OCI-LY1 (cell line): ENCODE measurements around the gene PLAC9.
A peak's percentile ranks its signal among the peaks of the same experiment; 100 is the strongest.

Experiments used
- H2AFZ ChIP-seq: fragments of 200-600 bp; sonication (generic), shearing (Covaris generic); 2 replicates; pipeline ENCODE4 v1.6.0; 2014; ENCODE audit warnings: antibody characterized with exemption, mild to moderate bottlenecking, low read length
- H3F3A ChIP-seq: fragments of 200-600 bp; sonication (generic), shearing (Covaris generic); 2 replicates; pipeline ENCODE4 v1.6.0; 2014; ENCODE audit warnings: mild to moderate bottlenecking, antibody characterized with exemption, low read length, moderate library complexity; ENCODE audit not compliant: insufficient read depth
- H3K27ac ChIP-seq: fragments of 200-600 bp; sonication (generic); 2 replicates; pipeline ENCODE4 v1.5.1; 2014; ENCODE audit warnings: low read length, mixed run types, mild to moderate bottlenecking, low read depth; ENCODE audit not compliant: poor library complexity, severe bottlenecking
- H3K27me3 ChIP-seq: fragments of 200-600 bp; sonication (generic); 2 replicates; pipeline ENCODE4 v1.6.0; 2014; ENCODE audit warnings: antibody characterized with exemption, mild to moderate bottlenecking, low read length, moderate library complexity; ENCODE audit not compliant: insufficient read depth
- H3K36me3 ChIP-seq: fragments of 200-600 bp; sonication (generic); 2 replicates; pipeline ENCODE4 v1.6.1; 2014; ENCODE audit warnings: mild to moderate bottlenecking, antibody characterized with exemption, low read length, moderate library complexity, mixed read lengths; ENCODE audit not compliant: insufficient read depth
- H3K4me1 ChIP-seq: fragments of 200-600 bp; sonication (generic); 2 replicates; pipeline ENCODE4 v1.5.1; 2014; ENCODE audit warnings: mild to moderate bottlenecking, low read length, moderate library complexity; ENCODE audit not compliant: insufficient read depth, severe bottlenecking
- H3K4me2 ChIP-seq: fragments of 200-600 bp; sonication (generic), shearing (Covaris generic); 2 replicates; pipeline ENCODE4 v1.6.1; 2014; ENCODE audit warnings: low read length
- H3K4me3 ChIP-seq: fragments of 200-600 bp; sonication (generic); 2 replicates; pipeline ENCODE4 v1.5.1; 2014; ENCODE audit warnings: low read length, low read depth, mild to moderate bottlenecking, mixed read lengths; ENCODE audit not compliant: poor library complexity, severe bottlenecking
- H3K79me2 ChIP-seq: fragments of 200-600 bp; shearing (Covaris generic); 2 replicates; pipeline ENCODE4 v1.6.1; 2016; ENCODE audit warnings: mixed run types, low read length, mixed read lengths; ENCODE audit not compliant: insufficient read depth
- H3K9ac ChIP-seq: fragments of 200-600 bp; sonication (generic), shearing (Covaris generic); 2 replicates; pipeline ENCODE4 v1.6.1; 2014; ENCODE audit warnings: mild to moderate bottlenecking, low read length, mixed read lengths
- H3K9me2 ChIP-seq: fragments of 200-600 bp; sonication (generic), shearing (Covaris generic); 2 replicates; pipeline ENCODE4 v1.6.1; 2014; ENCODE audit warnings: low read depth, mild to moderate bottlenecking, low read length, mixed read lengths
- H3K9me3 ChIP-seq: fragments of 200-600 bp; shearing (Covaris generic); 2 replicates; pipeline ENCODE4 v1.6.1; 2014; ENCODE audit warnings: low read length, mixed read lengths
- H4K20me1 ChIP-seq: fragments of 200-600 bp; sonication (generic), shearing (Covaris generic); 2 replicates; pipeline ENCODE4 v1.6.0; 2016; ENCODE audit warnings: mild to moderate bottlenecking, low read length; ENCODE audit not compliant: insufficient read depth
- CTCF ChIP-seq: fragments of 200-600 bp; sonication (generic), shearing (Covaris generic); IDR thresholded peaks from 2 replicates; pipeline ENCODE4 v1.5.1; 2017; ENCODE audit warnings: mild to moderate bottlenecking, antibody characterized with exemption, low read length, moderate library complexity, mixed read lengths
- EZH2 ChIP-seq: fragments of 200-600 bp; sonication (generic), shearing (Covaris generic); IDR thresholded peaks from 2 replicates; pipeline ENCODE4 v1.8.0; 2017; ENCODE audit warnings: borderline replicate concordance, mixed run types, mild to moderate bottlenecking, antibody characterized with exemption, low read length, moderate library complexity, mixed read lengths

The PLAC9 gene

GRCh38 chr10:80182986-80183385 is 50.5 kb downstream of the PLAC9 start:
- no peak overlapping the region for H3K4me3 ChIP-seq
- no peak overlapping the region for H2AFZ ChIP-seq
- H3K9me3 ChIP-seq = no peaks in the 10 kb centered on the region
- peaks cover 6% of the 10 kb centered on the region; the same call in 1 of the 2 replicates for H3F3A ChIP-seq
- peaks cover 31% of the 10 kb centered on the region for H3K4me1 ChIP-seq
- H3K9ac ChIP-seq = no peak overlapping the region
- no peaks in the 10 kb centered on the region for H4K20me1 ChIP-seq
- H3K27ac ChIP-seq = no peak overlapping the region
- peaks cover 37% of the 10 kb centered on the region for H3K79me2 ChIP-seq
- H3K27me3 ChIP-seq = no peaks in the 10 kb centered on the region
- peaks cover 5% of the 10 kb centered on the region; the same call in 1 of the 2 replicates for H3K36me3 ChIP-seq
- TF ChIP-seq EZH2 (no peak), CTCF (no peak)
- H3K4me2 ChIP-seq = no peak overlapping the region
- H3K9me2 ChIP-seq = no peaks in the 10 kb centered on the region

- H3K4me3 ChIP-seq = no peak overlapping the region
- peaks cover 5% of the 10 kb centered on the region; the same call in 1 of the 2 replicates for H3K36me3 ChIP-seq
- H3K27ac ChIP-seq = no peak overlapping the region
- H3K9me3 ChIP-seq = no peaks in the 10 kb centered on the region
- peaks cover 35% of the 10 kb centered on the region for H3K4me1 ChIP-seq
- H3K27me3 ChIP-seq = no peaks in the 10 kb centered on the region
- no peaks in the 10 kb centered on the region for H3K9me2 ChIP-seq
- peaks cover 37% of the 10 kb centered on the region for H3K79me2 ChIP-seq
- no peak overlapping the region for H3K4me2 ChIP-seq
- TF ChIP-seq EZH2 (no peak), CTCF (no peak)
- H2AFZ ChIP-seq = no peak overlapping the region
- H3K9ac ChIP-seq = no peak overlapping the region
- no peaks in the 10 kb centered on the region for H4K20me1 ChIP-seq
- peaks cover 9% of the 10 kb centered on the region; the same call in 1 of the 2 replicates for H3F3A ChIP-seq
Measured at GRCh38 chr10:80183436-80183835, 50.9 kb downstream of the PLAC9 start.

GRCh38 chr10:80184291-80184690 is 51.8 kb downstream of the PLAC9 start:
- Histone ChIP-seq H3K9me3 (no peaks in the 10 kb centered on the region), H3K9ac (no peak overlapping the region), H3K79me2 (peaks cover 38% of the 10 kb centered on the region), H3K27ac (peak overlapping the region; percentile 99), H4K20me1 (no peaks in the 10 kb centered on the region), H3K4me3 (no peak overlapping the region), H3K36me3 (peaks cover 5% of the 10 kb centered on the region; the same call in 1 of the 2 replicates), H3F3A (peaks cover 9% of the 10 kb centered on the region; the same call in 1 of the 2 replicates), H3K4me1 (peaks cover 38% of the 10 kb centered on the region), H3K4me2 (no peak overlapping the region), H3K9me2 (no peaks in the 10 kb centered on the region), H2AFZ (no peak overlapping the region), H3K27me3 (no peaks in the 10 kb centered on the region)
- no peak for TF ChIP-seq EZH2
- TF ChIP-seq CTCF = no peak
